H9 (cell line): ENCODE data around the gene RABL6. TPM values are rescaled to one million over a fixed set of nuclear protein-coding genes. Genes with fewer than 3 reads are reported as not detected.
"Not testable (repeated sequence)": the region's sequence is repeated elsewhere in the genome, so short reads cannot be mapped to it uniquely, and the experiment has no call there.

Source experiments
- DNase-seq: peaks from one replicate; pipeline ENCODE4 v3.0.0-alpha.2; 2017
- H2AFZ ChIP-seq: one replicate; pipeline ENCODE4 v1.6.1; 2013; ENCODE audit warnings: mild to moderate bottlenecking, low read length, control low read depth, moderate library complexity
- H2AK5ac ChIP-seq: 2 replicates; pipeline ENCODE4 v1.6.1; 2013; ENCODE audit warnings: low read length, control low read depth, mixed read lengths; ENCODE audit not compliant: insufficient read length
- H2BK120ac ChIP-seq: one replicate; pipeline ENCODE4 v1.6.1; 2013; ENCODE audit warnings: low read depth, mild to moderate bottlenecking, low read length, control low read depth, inconsistent platforms; ENCODE audit not compliant: poor library complexity, severe bottlenecking
- H2BK12ac ChIP-seq: 2 replicates; pipeline ENCODE4 v1.6.1; 2013; ENCODE audit warnings: low read length, control low read depth, mixed read lengths, low read depth; ENCODE audit not compliant: insufficient read length
- H2BK15ac ChIP-seq: 2 replicates; pipeline ENCODE4 v1.6.1; 2013; ENCODE audit warnings: low read depth, low read length, control low read depth
- H2BK20ac ChIP-seq: one replicate; pipeline ENCODE4 v1.6.1; 2013; ENCODE audit warnings: low read depth, mild to moderate bottlenecking, low read length, control low read depth, inconsistent platforms; ENCODE audit not compliant: poor library complexity, severe bottlenecking
- H2BK5ac ChIP-seq: 2 replicates; pipeline ENCODE4 v1.6.1; 2013; ENCODE audit warnings: low read length, control low read depth, mixed read lengths; ENCODE audit not compliant: insufficient read length
- H3K14ac ChIP-seq: 2 replicates; pipeline ENCODE4 v1.6.1; 2013; ENCODE audit warnings: low read length, control low read depth; ENCODE audit not compliant: insufficient read depth
- H3K18ac ChIP-seq: 2 replicates; pipeline ENCODE4 v1.6.1; 2013; ENCODE audit warnings: low read depth, mild to moderate bottlenecking, mixed read lengths, low read length, control low read depth; ENCODE audit not compliant: insufficient read length
- H3K23ac ChIP-seq: 2 replicates; pipeline ENCODE4 v1.6.1; 2013; ENCODE audit warnings: low read length, control low read depth, mixed read lengths, low read depth; ENCODE audit not compliant: insufficient read length
- H3K23me2 ChIP-seq: 2 replicates; pipeline ENCODE4 v1.6.1; 2013; ENCODE audit warnings: low read depth, mild to moderate bottlenecking, mixed read lengths, low read length, control low read depth; ENCODE audit not compliant: insufficient read length, poor library complexity, severe bottlenecking
- H3K27ac ChIP-seq: 2 replicates; pipeline ENCODE4 v1.5.1; 2013; ENCODE audit warnings: low read length, control low read depth, mixed read lengths, low read depth; ENCODE audit not compliant: insufficient read length
- H3K27me3 ChIP-seq: 2 replicates; pipeline ENCODE4 v1.6.1; 2013; ENCODE audit warnings: low read length, control low read depth, inconsistent platforms; ENCODE audit not compliant: insufficient read depth
- H3K4ac ChIP-seq: 2 replicates; pipeline ENCODE4 v1.6.1; 2013; ENCODE audit warnings: low read depth, mild to moderate bottlenecking, control low read depth, inconsistent platforms, low read length, moderate library complexity
- H3K4me1 ChIP-seq: 2 replicates; pipeline ENCODE4 v1.6.1; 2013; ENCODE audit warnings: low read length, control low read depth, inconsistent platforms; ENCODE audit not compliant: insufficient read depth
- H3K4me2 ChIP-seq: 2 replicates; pipeline ENCODE4 v1.6.1; 2013; ENCODE audit warnings: low read length, control low read depth, mixed read lengths; ENCODE audit not compliant: insufficient read length, insufficient read depth
- H3K56ac ChIP-seq: 2 replicates; pipeline ENCODE4 v1.6.1; 2013; ENCODE audit warnings: low read depth, mild to moderate bottlenecking, mixed read lengths, low read length, control low read depth; ENCODE audit not compliant: insufficient read length
- H3K79me1 ChIP-seq: 2 replicates; pipeline ENCODE4 v1.6.1; 2013; ENCODE audit warnings: low read depth, mild to moderate bottlenecking, moderate library complexity, low read length, control low read depth, inconsistent platforms; ENCODE audit not compliant: insufficient read depth, poor library complexity, severe bottlenecking
- H3K79me2 ChIP-seq: 2 replicates; pipeline ENCODE4 v1.6.1; 2013; ENCODE audit warnings: low read length, control low read depth, inconsistent platforms; ENCODE audit not compliant: insufficient read depth
- H3K9ac ChIP-seq: 2 replicates; pipeline ENCODE4 v1.6.1; 2013; ENCODE audit warnings: low read length, control low read depth, mixed read lengths; ENCODE audit not compliant: insufficient read length; ENCODE audit errors: extremely low read depth
- H3K9me3 ChIP-seq: one replicate; pipeline ENCODE4 v1.6.1; 2013; ENCODE audit warnings: low read depth, low read length, inconsistent platforms; ENCODE audit not compliant: control insufficient read depth
- H3T11ph ChIP-seq: one replicate; pipeline ENCODE4 v1.6.1; 2013; ENCODE audit warnings: mild to moderate bottlenecking, low read length, control low read depth, inconsistent platforms
- H4K20me1 ChIP-seq: one replicate; pipeline ENCODE4 v1.6.1; 2013; ENCODE audit not compliant: control insufficient read depth, insufficient read length, insufficient read depth
- H4K5ac ChIP-seq: 2 replicates; pipeline ENCODE4 v1.6.1; 2013; ENCODE audit warnings: low read depth, mild to moderate bottlenecking, mixed read lengths, low read length, control low read depth; ENCODE audit not compliant: insufficient read length
- H4K8ac ChIP-seq: replicated peaks from 2 replicates; pipeline ENCODE4 v1.6.1; 2013; ENCODE audit warnings: low read length, control low read depth, mixed read lengths, low read depth; ENCODE audit not compliant: insufficient read length
- H4K91ac ChIP-seq: 2 replicates; pipeline ENCODE4 v1.6.1; 2013; ENCODE audit warnings: low read depth, mild to moderate bottlenecking, moderate library complexity, mixed read lengths, low read length, control low read depth; ENCODE audit not compliant: insufficient read length
- H3K27ac Mint-ChIP-seq, 3 experiments: 2 replicates in 2 of 3; 3 replicates in 1 of 3; pipeline ENCODE4 v1.8.0; 2020 to 2021; ENCODE audit warnings: mixed read lengths in 3 of 3, mild to moderate bottlenecking in 1 of 3, moderate library complexity in 1 of 3
- H3K27me3 Mint-ChIP-seq: 2 replicates; pipeline ENCODE4 v1.8.0; 2021; ENCODE audit warnings: low read depth, mild to moderate bottlenecking, moderate library complexity, mixed read lengths
- H3K36me3 Mint-ChIP-seq, 3 experiments: 2 replicates in 2 of 3; 3 replicates in 1 of 3; pipeline ENCODE4 v1.8.0; 2020 to 2021; ENCODE audit warnings: low read depth in 3 of 3, mixed read lengths in 3 of 3; ENCODE audit not compliant: insufficient read depth in 1 of 3
- H3K4me1 Mint-ChIP-seq, 2 experiments: 2 replicates each; pipeline ENCODE4 v1.8.0; 2020; ENCODE audit warnings: mixed read lengths in 2 of 2
- H3K4me3 Mint-ChIP-seq, 2 experiments: 2 replicates in 1 of 2; 3 replicates in 1 of 2; pipeline ENCODE4 v1.8.0; 2020 to 2021; ENCODE audit warnings: mild to moderate bottlenecking in 2 of 2, mixed read lengths in 2 of 2, moderate library complexity in 1 of 2
- H3K9me3 Mint-ChIP-seq, 2 experiments: 2 replicates in 1 of 2; 3 replicates in 1 of 2; pipeline ENCODE4 v1.8.0; 2020; ENCODE audit warnings: mild to moderate bottlenecking in 2 of 2, mixed read lengths in 2 of 2, moderate library complexity in 1 of 2
- WGBS: extraction: QIAGEN DNeasy Blood & Tissue Kit; methylation state at CpG from one replicate; pipeline ENCODE4 v1.1.7; 2013; ENCODE audit warnings: missing lambda C conversion rate, low lambda C conversion rate, mixed read lengths; ENCODE audit not compliant: insufficient read length; ENCODE audit errors: extremely low coverage; 5-methylcytosine and 5-hydroxymethylcytosine counted together
- total RNA-seq: library from RNA; stranded (reverse); gene quantifications from 2 replicates; pipeline ENCODE4 v1.2.1, GENCODE V29; 2021
- TF ChIP-seq, protein P1 (sequence below): fragments of 200-600 bp; sonication (generic); conservative IDR thresholded peaks from 3 replicates; pipeline ENCODE4 v1.8.0; 2021; ENCODE audit warnings: antibody characterized with exemption, mild to moderate bottlenecking

Gene RABL6
- total RNA-seq, 1 experiment from 2014 or later, result 108 TPM

GRCh38 chr9:136760834-136761544 lies 46.8 kb upstream of the RABL6 start:
- not testable (repeated sequence) for H3K27ac ChIP-seq, H3K4me1 ChIP-seq, H3K9me3 ChIP-seq, H2BK5ac ChIP-seq, H3K27me3 ChIP-seq, H3K23me2 ChIP-seq, H4K91ac ChIP-seq, H2BK20ac ChIP-seq, H3K23ac ChIP-seq, H3K9me3 Mint-ChIP-seq, H2BK120ac ChIP-seq, H3K18ac ChIP-seq, H3K36me3 Mint-ChIP-seq, H2AFZ ChIP-seq, H4K20me1 ChIP-seq, H3K27me3 Mint-ChIP-seq, H2BK15ac ChIP-seq, H3K14ac ChIP-seq, H4K8ac ChIP-seq, H3K56ac ChIP-seq, H2AK5ac ChIP-seq, H3K79me1 ChIP-seq, H4K5ac ChIP-seq, H3K9ac ChIP-seq, H3K79me2 ChIP-seq, H3K4me2 ChIP-seq, H2BK12ac ChIP-seq, H3T11ph ChIP-seq, H3K4ac ChIP-seq
- Mint-ChIP-seq H3K4me1 (peaks cover 12 to 28% of the 10 kb centered on the region in 2 experiments; a peak in 3 of 4 replicates), H3K27ac (peak overlapping the region in 1 of 3 experiments; percentile 85; a peak in 1 of 7 replicates), H3K4me3 (peak overlapping the region in 1 of 2 experiments; percentile 44; a peak in 2 of 5 replicates)
- no CpG with 5 or more reads among the region's 22 CpGs for WGBS
- peak; percentile 67 for DNase-seq
- TF ChIP-seq, protein P1, sequence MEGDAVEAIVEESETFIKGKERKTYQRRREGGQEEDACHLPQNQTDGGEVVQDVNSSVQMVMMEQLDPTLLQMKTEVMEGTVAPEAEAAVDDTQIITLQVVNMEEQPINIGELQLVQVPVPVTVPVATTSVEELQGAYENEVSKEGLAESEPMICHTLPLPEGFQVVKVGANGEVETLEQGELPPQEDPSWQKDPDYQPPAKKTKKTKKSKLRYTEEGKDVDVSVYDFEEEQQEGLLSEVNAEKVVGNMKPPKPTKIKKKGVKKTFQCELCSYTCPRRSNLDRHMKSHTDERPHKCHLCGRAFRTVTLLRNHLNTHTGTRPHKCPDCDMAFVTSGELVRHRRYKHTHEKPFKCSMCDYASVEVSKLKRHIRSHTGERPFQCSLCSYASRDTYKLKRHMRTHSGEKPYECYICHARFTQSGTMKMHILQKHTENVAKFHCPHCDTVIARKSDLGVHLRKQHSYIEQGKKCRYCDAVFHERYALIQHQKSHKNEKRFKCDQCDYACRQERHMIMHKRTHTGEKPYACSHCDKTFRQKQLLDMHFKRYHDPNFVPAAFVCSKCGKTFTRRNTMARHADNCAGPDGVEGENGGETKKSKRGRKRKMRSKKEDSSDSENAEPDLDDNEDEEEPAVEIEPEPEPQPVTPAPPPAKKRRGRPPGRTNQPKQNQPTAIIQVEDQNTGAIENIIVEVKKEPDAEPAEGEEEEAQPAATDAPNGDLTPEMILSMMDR, result peak; percentile 57
